Mesenchymal stem cell (in vitro differentiated cells and primary cell): Measurements from ENCODE around the gene GABBR2.

ENCODE experiments used
- DNase-seq: peaks from one replicate; pipeline ENCODE4 v3.0.0-alpha.2; 2013
- H2AFZ ChIP-seq: one replicate; pipeline ENCODE4 v1.6.1; 2013; ENCODE audit warnings: low read depth, mild to moderate bottlenecking, control low read depth, inconsistent platforms, low read length, moderate library complexity
- H2AK5ac ChIP-seq: 2 replicates; pipeline ENCODE4 v1.6.1; 2013; ENCODE audit warnings: low read length, moderate library complexity, mild to moderate bottlenecking, inconsistent platforms; ENCODE audit not compliant: severe bottlenecking
- H2BK120ac ChIP-seq: one replicate; pipeline ENCODE4 v1.6.1; 2013; ENCODE audit warnings: low read depth, mild to moderate bottlenecking, inconsistent platforms, low read length, moderate library complexity
- H2BK12ac ChIP-seq, 2 experiments: one replicate each; pipeline ENCODE4 v1.6.1; 2013; ENCODE audit warnings: inconsistent platforms in 2 of 2, low read length in 2 of 2, mild to moderate bottlenecking in 2 of 2, moderate library complexity in 2 of 2, control low read depth in 1 of 2
- H2BK15ac ChIP-seq: one replicate; pipeline ENCODE4 v1.6.1; 2013; ENCODE audit warnings: mild to moderate bottlenecking, low read depth, inconsistent platforms; ENCODE audit not compliant: poor library complexity, severe bottlenecking
- H2BK5ac ChIP-seq: 2 replicates; pipeline ENCODE4 v1.6.1; 2013; ENCODE audit warnings: low read depth, mild to moderate bottlenecking, low read length, control low read depth, inconsistent platforms; ENCODE audit not compliant: poor library complexity, severe bottlenecking
- H3K14ac ChIP-seq, 2 experiments: one replicate each; pipeline ENCODE4 v1.6.1; 2013; ENCODE audit warnings: inconsistent platforms in 2 of 2, low read length in 2 of 2, control low read depth in 1 of 2, mild to moderate bottlenecking in 1 of 2, moderate library complexity in 1 of 2
- H3K18ac ChIP-seq, 2 experiments: one replicate each; pipeline ENCODE4 v1.6.1; 2013; ENCODE audit warnings: inconsistent platforms in 2 of 2, low read length in 2 of 2, control low read depth in 1 of 2, low read depth in 1 of 2, mild to moderate bottlenecking in 1 of 2
- H3K23ac ChIP-seq, 2 experiments: one replicate each; pipeline ENCODE4 v1.6.1; 2013; ENCODE audit warnings: inconsistent platforms in 2 of 2, low read length in 2 of 2, mild to moderate bottlenecking in 2 of 2, moderate library complexity in 2 of 2, control low read depth in 1 of 2
- H3K27ac ChIP-seq: 2 replicates; pipeline ENCODE4 v1.5.1; 2013; ENCODE audit warnings: mild to moderate bottlenecking, moderate library complexity, low read length, control low read depth, inconsistent platforms; ENCODE audit not compliant: poor library complexity, severe bottlenecking
- H3K27me3 ChIP-seq, 2 experiments: 2 replicates each; pipeline versions ENCODE4 v1.6.1 to v1.7.0; 2013; ENCODE audit warnings: low read length in 2 of 2, mild to moderate bottlenecking in 2 of 2, moderate library complexity in 2 of 2, control low read depth in 1 of 2, inconsistent platforms in 1 of 2; ENCODE audit not compliant: control insufficient read depth in 1 of 2, insufficient read depth in 1 of 2
- H3K36me3 ChIP-seq, 2 experiments: 2 replicates each; pipeline versions ENCODE4 v1.6.1 to v1.7.0; 2013; ENCODE audit warnings: low read length in 2 of 2, control low read depth in 1 of 2, inconsistent platforms in 1 of 2, low read depth in 1 of 2, mild to moderate bottlenecking in 1 of 2; ENCODE audit not compliant: insufficient read depth in 2 of 2, control insufficient read depth in 1 of 2
- H3K4ac ChIP-seq, 2 experiments: one replicate each; pipeline ENCODE4 v1.6.1; 2013; ENCODE audit warnings: inconsistent platforms in 2 of 2, low read length in 2 of 2, mild to moderate bottlenecking in 2 of 2, moderate library complexity in 2 of 2, control low read depth in 1 of 2, low read depth in 1 of 2
- H3K4me1 ChIP-seq: 2 replicates; pipeline ENCODE4 v1.6.1; 2013; ENCODE audit warnings: low read depth, low read length, control low read depth; ENCODE audit not compliant: control insufficient read depth, insufficient read depth
- H3K4me2 ChIP-seq: 2 replicates; pipeline ENCODE4 v1.6.1; 2013; ENCODE audit warnings: low read length, mild to moderate bottlenecking, inconsistent platforms; ENCODE audit not compliant: poor library complexity, severe bottlenecking
- H3K4me3 ChIP-seq, 2 experiments: 2 replicates each; pipeline versions ENCODE4 v1.5.1 to v1.7.0; 2013; ENCODE audit warnings: low read length in 2 of 2, mild to moderate bottlenecking in 2 of 2, control low read depth in 1 of 2, low read depth in 1 of 2; ENCODE audit not compliant: insufficient read depth in 1 of 2
- H3K79me1 ChIP-seq: replicated peaks from 2 replicates; pipeline ENCODE4 v1.6.1; 2013; ENCODE audit warnings: mild to moderate bottlenecking, control low read depth, low read length, inconsistent platforms; ENCODE audit not compliant: poor library complexity, severe bottlenecking
- H3K9ac ChIP-seq: 2 replicates; pipeline ENCODE4 v1.7.0; 2013; ENCODE audit warnings: mild to moderate bottlenecking, low read length, moderate library complexity
- H3K9me3 ChIP-seq: 2 replicates; pipeline ENCODE4 v1.7.0; 2013; ENCODE audit warnings: mild to moderate bottlenecking, low read length; ENCODE audit not compliant: control insufficient read depth
- H4K8ac ChIP-seq: one replicate; pipeline ENCODE4 v1.6.1; 2013; ENCODE audit warnings: inconsistent platforms, mild to moderate bottlenecking, low read length, moderate library complexity
- H4K91ac ChIP-seq: one replicate; pipeline ENCODE4 v1.6.1; 2013; ENCODE audit warnings: mild to moderate bottlenecking, low read length, inconsistent platforms
- WGBS: methylation state at CpG from one replicate; pipeline ENCODE4 v1.1.7; 2013; ENCODE audit warnings: mixed read lengths; 5-methylcytosine and 5-hydroxymethylcytosine counted together

The GABBR2 gene

DNA sequence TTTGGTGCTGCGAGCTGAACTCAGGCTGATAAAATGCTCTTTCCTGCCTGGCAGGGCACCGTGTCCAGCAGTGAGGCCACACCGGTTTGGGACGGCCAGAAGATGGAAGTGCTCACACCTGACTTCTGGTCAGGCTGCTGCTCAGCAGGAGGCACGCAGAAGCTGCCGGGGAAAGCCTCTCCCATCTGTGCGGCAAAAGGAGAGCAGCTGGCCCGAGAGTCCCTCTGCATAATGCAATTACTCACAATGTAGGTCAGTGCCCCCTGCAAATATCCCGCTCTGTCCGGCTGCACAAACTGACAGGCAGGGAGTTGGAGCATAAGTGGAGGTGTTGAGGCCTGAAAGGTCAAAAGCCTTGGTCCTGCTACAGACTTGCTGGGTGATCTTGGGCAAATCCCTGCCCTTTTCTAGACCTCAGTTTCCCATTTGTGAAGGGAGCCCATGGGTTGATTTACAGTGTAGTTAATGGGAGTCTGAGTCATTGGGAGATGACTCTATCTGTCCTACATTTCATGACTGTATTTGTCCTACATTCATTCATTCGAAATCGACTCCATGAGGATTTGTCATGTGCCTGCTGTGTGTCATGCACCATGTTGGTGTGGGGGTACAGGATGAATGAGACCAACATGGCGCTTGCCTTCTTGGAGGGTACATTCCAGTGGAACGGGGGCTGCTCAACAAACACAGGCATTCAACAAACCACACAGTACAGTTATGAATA is 391.4 kb downstream of the GABBR2 start:
- no peak overlapping the region for H3K4me3 ChIP-seq
- H3K4me2 ChIP-seq, result no peak overlapping the region
- H3K36me3 ChIP-seq, result no peaks in the 10 kb centered on the region
- no peaks in the 10 kb centered on the region for H3K79me1 ChIP-seq
- no peak overlapping the region for H4K8ac ChIP-seq
- H3K23ac ChIP-seq, result no peak overlapping the region
- no peak overlapping the region for H2BK15ac ChIP-seq
- DNase-seq, result peak; percentile 49
- no peak overlapping the region for H2BK12ac ChIP-seq
- peak overlapping the region in 1 of 2 experiments; percentile 47 for H3K18ac ChIP-seq
- no peak overlapping the region for H2AFZ ChIP-seq
- H3K9me3 ChIP-seq, result no peaks in the 10 kb centered on the region
- no peak overlapping the region for H2AK5ac ChIP-seq
- H3K4ac ChIP-seq, result no peak overlapping the region
- no peak overlapping the region for H3K9ac ChIP-seq
- H3K27ac ChIP-seq, result no peak overlapping the region
- H2BK120ac ChIP-seq, result no peak overlapping the region
- peak overlapping the region in 1 of 2 experiments; percentile 39 for H3K14ac ChIP-seq
- H4K91ac ChIP-seq, result no peak overlapping the region
- WGBS, result 30% methylated on average over 10 of the region's 14 CpGs
- H3K27me3 ChIP-seq, result peaks cover 0 to 10% of the 10 kb centered on the region in 2 experiments
- H2BK5ac ChIP-seq, result no peak overlapping the region
- H3K4me1 ChIP-seq, result peaks cover 12% of the 10 kb centered on the region

GRCh38 chr9:98316445-98317133 is 392.1 kb downstream of the GABBR2 start:
- Histone ChIP-seq H2BK12ac (no peak overlapping the region), H3K4me1 (peaks cover 12% of the 10 kb centered on the region), H3K14ac (no peak overlapping the region), H3K18ac (peak overlapping the region in 1 of 2 experiments; percentile 47), H3K4ac (no peak overlapping the region), H2AFZ (no peak overlapping the region), H3K79me1 (no peaks in the 10 kb centered on the region), H2BK5ac (no peak overlapping the region), H3K27ac (no peak overlapping the region), H3K23ac (no peak overlapping the region), H3K4me3 (no peak overlapping the region), H3K36me3 (no peaks in the 10 kb centered on the region), H2BK120ac (no peak overlapping the region), H4K91ac (no peak overlapping the region), H3K9ac (no peak overlapping the region), H3K4me2 (no peak overlapping the region), H2BK15ac (no peak overlapping the region), H3K9me3 (no peaks in the 10 kb centered on the region), H3K27me3 (peaks cover 0 to 10% of the 10 kb centered on the region in 2 experiments), H4K8ac (no peak overlapping the region), H2AK5ac (no peak overlapping the region)
- 87% methylated on average over 9 of the region's 9 CpGs for WGBS
- DNase-seq, result no peak

- no peak overlapping the region for H3K4me3 ChIP-seq
- no peak overlapping the region for H3K23ac ChIP-seq
- H2BK12ac ChIP-seq, result no peak overlapping the region
- H3K4me2 ChIP-seq, result no peak overlapping the region
- H2BK15ac ChIP-seq, result no peak overlapping the region
- H3K18ac ChIP-seq, result no peak overlapping the region
- H2AK5ac ChIP-seq, result no peak overlapping the region
- H3K9ac ChIP-seq, result no peak overlapping the region
- no peaks in the 10 kb centered on the region for H3K79me1 ChIP-seq
- H3K36me3 ChIP-seq, result no peaks in the 10 kb centered on the region
- no peak overlapping the region for H2BK120ac ChIP-seq
- H3K9me3 ChIP-seq, result no peaks in the 10 kb centered on the region
- 44% methylated on average over 9 of the region's 9 CpGs for WGBS
- H3K27ac ChIP-seq, result no peak overlapping the region
- H3K4me1 ChIP-seq, result peaks cover 12% of the 10 kb centered on the region
- H3K27me3 ChIP-seq, result peaks cover 0 to 10% of the 10 kb centered on the region in 2 experiments
- H2AFZ ChIP-seq, result no peak overlapping the region
- peak overlapping the region; percentile 29 for H4K8ac ChIP-seq
- peak; percentile 82 for DNase-seq
- H3K4ac ChIP-seq, result no peak overlapping the region
- H4K91ac ChIP-seq, result no peak overlapping the region
- H3K14ac ChIP-seq, result no peak overlapping the region
- no peak overlapping the region for H2BK5ac ChIP-seq
Observed at GRCh38 chr9:98315551-98316060, 393.1 kb downstream of the GABBR2 start.

- Histone ChIP-seq H3K27me3 (peaks cover 0 to 10% of the 10 kb centered on the region in 2 experiments), H2AFZ (no peak overlapping the region), H3K4ac (no peak overlapping the region), H3K23ac (no peak overlapping the region), H3K9ac (no peak overlapping the region), H3K18ac (no peak overlapping the region), H2BK12ac (no peak overlapping the region), H3K27ac (no peak overlapping the region), H2BK120ac (no peak overlapping the region), H2AK5ac (no peak overlapping the region), H2BK15ac (no peak overlapping the region), H2BK5ac (no peak overlapping the region), H3K9me3 (no peaks in the 10 kb centered on the region), H3K14ac (no peak overlapping the region), H3K4me1 (peaks cover 12% of the 10 kb centered on the region), H4K91ac (no peak overlapping the region), H3K4me2 (no peak overlapping the region), H4K8ac (no peak overlapping the region), H3K4me3 (no peak overlapping the region), H3K36me3 (no peaks in the 10 kb centered on the region), H3K79me1 (no peaks in the 10 kb centered on the region)
- 75% methylated on average over 7 of the region's 7 CpGs for WGBS
- no peak for DNase-seq
Observed at GRCh38 chr9:98315067-98315453, 393.7 kb downstream of the GABBR2 start.
